Activated CD8-positive, alpha-beta memory T cell treated with anti-CD3 and anti-CD28 coated beads, Interleukin-2, amount 50 U/mL, for 24 hours (primary cell): Measurements from ENCODE around the gene CDC42EP3.

ENCODE experiments used
- DNase-seq: peaks from one replicate; pipeline ENCODE4 v3.0.0-alpha.2; 2020; ENCODE audit errors: extremely low read depth

CDC42EP3 gene

GRCh38 chr2:37671009-37671815 is at the start of gene CDC42EP3:
Gene CDC42EP3, minus strand, starts transcription at chr2:37671642. Its CDS starts 25,055 bp downstream, at chr2:37646587.
- no peak for DNase-seq

- no peak for DNase-seq
Observed at GRCh38 chr2:37721201-37721560, 49.7 kb upstream of the CDC42EP3 start.

GRCh38 chr2:37720533-37721200 is 49.2 kb upstream of the CDC42EP3 start:
- no peak for DNase-seq

GRCh38 chr2:37718515-37719161 is 47.2 kb upstream of the CDC42EP3 start:
- DNase-seq, result no peak

- DNase-seq, result no peak
Observed at GRCh38 chr2:37713258-37713700, 41.8 kb upstream of the CDC42EP3 start.

- no peak for DNase-seq
Observed at GRCh38 chr2:37711831-37712230, 40.4 kb upstream of the CDC42EP3 start.

GRCh38 chr2:37711308-37711731 is 39.9 kb upstream of the CDC42EP3 start:
- no peak for DNase-seq

GRCh38 chr2:37709111-37709510 is 37.7 kb upstream of the CDC42EP3 start:
- no peak for DNase-seq

GRCh38 chr2:37708146-37708545 is 36.7 kb upstream of the CDC42EP3 start:
- no peak for DNase-seq

GRCh38 chr2:37707393-37707792 is 36.0 kb upstream of the CDC42EP3 start:
- DNase-seq, result no peak

GRCh38 chr2:37706334-37707183 is 35.1 kb upstream of the CDC42EP3 start:
- no peak for DNase-seq

GRCh38 chr2:37705191-37705590 is 33.7 kb upstream of the CDC42EP3 start:
- DNase-seq, result no peak

GRCh38 chr2:37698931-37699481 is 27.6 kb upstream of the CDC42EP3 start:
- no peak for DNase-seq

GRCh38 chr2:37695336-37695735 is 23.9 kb upstream of the CDC42EP3 start:
- DNase-seq, result no peak

- DNase-seq, result no peak
Observed at GRCh38 chr2:37692711-37693110, 21.3 kb upstream of the CDC42EP3 start.

- no peak for DNase-seq
Observed at GRCh38 chr2:37689751-37690150, 18.3 kb upstream of the CDC42EP3 start.

GRCh38 chr2:37688771-37689468 is 17.5 kb upstream of the CDC42EP3 start:
- no peak for DNase-seq

GRCh38 chr2:37686792-37687526 is 15.5 kb upstream of the CDC42EP3 start:
- no peak for DNase-seq

GRCh38 chr2:37684809-37685208 is 13.4 kb upstream of the CDC42EP3 start:
- no peak for DNase-seq
